Umbilical cord (tissue), 2 donors: ENCODE data around the gene TMEM242. TPM values are rescaled to one million over a fixed set of nuclear protein-coding genes. Genes with fewer than 3 reads are reported as not detected.
A peak's percentile ranks its signal among the peaks of the same experiment; 100 is the strongest.

Experiments
- DNase-seq: peaks from one replicate; pipeline ENCODE4 v3.0.0-alpha.2; 2015; ENCODE audit warnings: low spot score
- total RNA-seq: library from RNA; depleted of rRNA; stranded (reverse); fragments of >200 nt; gene quantifications from one replicate; pipeline ENCODE4 v1.2.3, GENCODE V29; 2014; ENCODE audit warnings: low replicate concordance; ENCODE audit not compliant: insufficient read depth

Gene TMEM242
- total RNA-seq, 1 donor from 2014 or later = 4.8 TPM

DNA sequence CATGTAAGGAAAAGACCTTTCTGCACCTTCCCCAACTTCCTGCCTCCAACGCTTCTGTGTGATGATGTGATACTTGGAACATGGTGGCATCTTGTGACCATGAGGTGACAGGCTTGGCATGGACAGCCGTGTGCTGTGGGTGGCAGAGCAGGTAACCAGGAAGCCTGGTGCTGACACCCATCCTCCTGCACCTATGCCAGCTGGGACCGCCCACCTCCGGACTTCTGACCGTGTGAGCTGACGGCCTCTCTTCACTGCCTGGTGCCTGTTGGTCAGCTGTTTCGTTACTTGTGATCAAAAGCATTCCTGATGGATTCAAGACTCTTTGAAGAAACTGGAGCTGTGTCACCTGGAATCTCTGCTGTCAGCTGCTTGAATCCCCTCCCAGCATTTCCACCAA is 70.3 kb downstream of the TMEM242 start:
- DNase-seq = no peak

DNA sequence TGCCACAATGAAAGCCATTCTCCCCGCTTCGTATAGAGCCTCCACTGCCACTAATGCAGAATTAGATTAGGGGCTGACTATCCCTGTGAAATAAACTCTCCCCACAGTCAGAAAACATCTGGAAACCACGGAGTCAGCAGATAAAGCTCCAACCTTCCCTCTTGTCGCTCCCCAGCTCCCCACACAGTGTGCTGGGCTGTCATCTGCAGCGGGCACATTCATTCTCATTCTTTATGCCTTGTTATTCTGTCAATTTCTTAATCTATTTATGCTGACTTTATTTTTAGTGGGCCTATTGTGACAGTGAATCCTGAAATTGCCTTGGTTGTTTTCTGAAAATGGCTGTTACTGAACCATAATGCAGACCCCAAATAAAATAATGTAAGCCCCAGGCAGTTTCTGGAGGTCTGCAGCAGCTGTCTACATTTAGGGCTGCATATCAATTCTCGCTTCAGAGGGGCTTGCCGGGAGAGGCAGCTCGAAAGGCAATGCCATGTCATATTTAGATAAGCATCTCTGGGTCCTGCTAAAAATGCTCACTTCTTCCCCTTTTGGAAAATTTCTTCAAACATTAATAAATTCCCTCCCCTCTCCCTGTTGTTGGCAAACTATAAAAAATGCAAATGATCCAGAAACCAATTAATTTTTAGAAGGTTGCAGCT is 71.6 kb downstream of the TMEM242 start:
- DNase-seq = no peak

GRCh38 chr6:157249826-157250225 is 73.5 kb downstream of the TMEM242 start:
- no peak for DNase-seq

DNA sequence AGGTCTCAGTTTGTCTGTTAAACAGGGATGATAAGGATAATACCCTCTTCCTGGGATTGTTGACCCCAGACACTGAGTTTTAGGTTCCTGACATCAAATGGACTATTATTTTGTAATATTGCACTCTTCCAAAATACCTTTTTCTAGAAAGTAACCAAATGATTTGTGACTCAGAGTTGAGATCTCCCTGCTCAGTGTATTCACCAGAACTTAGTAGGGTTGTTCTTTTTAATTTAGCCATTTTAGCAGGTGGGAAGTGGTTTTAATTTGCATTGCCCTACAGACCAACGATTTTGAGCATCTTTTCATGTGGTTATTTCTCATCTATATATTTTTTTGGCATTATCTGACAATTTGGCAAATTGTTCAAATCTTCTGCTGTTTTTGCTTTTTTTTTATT is 75.1 kb downstream of the TMEM242 start:
- DNase-seq = no peak

DNA sequence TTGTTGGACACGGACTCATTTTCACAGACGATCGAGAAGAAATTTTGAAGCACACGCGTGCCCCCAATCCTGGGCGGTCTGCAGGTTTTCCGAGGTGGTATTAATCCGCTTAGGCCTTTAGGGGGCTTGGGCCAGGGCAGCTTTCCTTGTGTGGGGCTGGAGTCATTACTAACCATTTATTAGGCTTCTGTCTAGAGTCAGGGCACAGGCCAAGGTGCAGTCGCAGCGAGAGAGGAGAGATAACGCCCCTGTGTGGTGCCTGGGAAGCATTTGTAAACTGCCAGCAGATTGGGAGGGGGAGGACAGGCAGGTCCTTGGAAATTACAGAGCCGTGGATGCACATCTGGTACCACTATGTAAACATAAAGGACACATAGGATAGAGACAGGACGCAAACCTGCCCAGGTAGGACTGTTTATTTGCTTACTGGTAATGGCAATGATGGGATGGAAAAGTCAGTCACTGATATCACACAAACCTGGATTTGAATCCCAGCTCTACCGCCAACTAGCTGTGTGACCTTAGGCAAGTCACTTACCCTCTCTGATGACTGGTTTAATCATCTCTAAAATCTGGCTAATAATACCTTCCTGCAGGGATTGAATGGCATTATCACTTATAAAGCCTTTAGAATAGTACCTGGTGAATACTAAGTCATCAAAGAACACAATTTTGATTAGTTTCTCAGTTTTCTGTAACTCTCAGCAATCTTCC is 76.4 kb downstream of the TMEM242 start:
- no peak for DNase-seq

GRCh38 chr6:157246048-157246630 is 77.2 kb downstream of the TMEM242 start:
- peak; percentile 54 for DNase-seq

DNA sequence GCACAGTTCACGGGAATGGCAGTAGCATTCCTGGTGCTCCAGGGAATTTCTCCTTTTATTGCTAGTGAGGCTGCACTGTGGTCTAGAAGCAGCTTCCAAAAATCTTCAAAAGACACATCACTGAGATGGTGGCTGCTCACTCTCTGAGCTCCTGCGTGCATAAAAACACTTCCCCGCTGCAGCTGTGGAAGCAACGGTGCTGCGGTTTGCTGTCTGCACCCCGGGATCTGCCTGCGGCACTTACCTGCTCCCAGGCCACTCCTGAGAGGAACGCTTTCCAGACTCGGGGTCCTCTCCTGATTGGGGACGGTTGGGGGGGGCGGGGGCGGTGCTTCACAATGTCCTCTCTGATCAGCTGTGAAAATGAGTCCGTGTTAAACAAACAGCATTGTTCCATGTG is 77.9 kb downstream of the TMEM242 start:
- DNase-seq = no peak

- peak; percentile 78 for DNase-seq
These were observed 78.5 kb downstream of the TMEM242 start for GRCh38 chr6:157244780-157245179.

GRCh38 chr6:157244175-157244574 is 79.1 kb downstream of the TMEM242 start:
- no peak for DNase-seq

- DNase-seq = no peak
These were observed 80.5 kb downstream of the TMEM242 start for GRCh38 chr6:157242791-157243190.

DNA sequence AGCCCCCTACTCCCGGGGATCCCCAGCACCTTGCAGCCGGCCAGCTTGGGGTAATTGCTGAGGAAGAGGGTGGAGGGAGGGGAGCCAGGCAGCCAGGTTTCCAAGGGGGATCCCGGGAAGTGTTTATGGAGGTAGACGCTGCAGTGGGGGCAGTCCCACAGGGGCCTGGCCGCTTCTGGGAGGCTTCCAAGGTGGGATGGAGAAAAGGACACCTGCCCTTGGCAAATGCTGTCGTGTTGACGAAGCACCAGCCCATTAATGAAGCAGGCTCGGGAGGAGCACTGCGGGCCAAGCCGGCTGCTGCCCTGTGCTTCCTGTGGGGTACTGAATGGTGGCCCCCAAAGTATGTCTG is 82.4 kb downstream of the TMEM242 start:
- no peak for DNase-seq

GRCh38 chr6:157240059-157240959 is 83.0 kb downstream of the TMEM242 start:
- peak; percentile 74 for DNase-seq

GRCh38 chr6:157239671-157240058 is 83.7 kb downstream of the TMEM242 start:
- DNase-seq = no peak

Other genes with a start within 250 kb of the TMEM242 start
- 6.5 TPM for gene ZDHHC14, start 57.7 kb upstream of the TMEM242 start, total RNA-seq